ENCODE measurements around the gene HIVEP3.
"Not testable (repeated sequence)": the region's sequence is repeated elsewhere in the genome, so short reads cannot be mapped to it uniquely, and the experiment has no call there.

HIVEP3 gene

DNA sequence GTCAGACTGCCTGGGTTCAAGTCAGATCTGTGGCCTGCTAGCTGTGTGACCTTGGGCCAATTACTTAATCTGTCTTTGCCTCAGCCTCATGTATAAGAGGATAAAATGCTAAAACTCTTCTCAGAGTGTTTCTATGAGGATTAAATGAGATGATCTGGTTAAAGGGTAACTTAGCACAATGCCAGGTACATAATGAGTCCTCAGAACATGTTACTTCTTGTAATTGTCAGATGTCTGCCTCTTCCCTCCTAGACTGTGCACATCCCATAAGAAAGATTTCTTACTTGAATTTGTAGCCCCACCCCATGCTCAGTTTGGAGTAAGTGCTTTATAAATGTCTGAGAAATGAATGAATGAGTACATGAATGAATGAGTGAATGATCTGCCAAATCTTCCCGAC lies 34.6 kb upstream of the HIVEP3 start:
- H3K4me1 ChIP-seq (ENCODE audit: insufficient read depth, insufficient read length): peaks cover 7% of the 10 kb centered on the region
- H3K36me3 ChIP-seq (ENCODE audit: insufficient read depth, insufficient read length, low read length): no peaks in the 10 kb centered on the region
- H3K4me3 ChIP-seq (ENCODE audit: insufficient read length, low read depth): no peak overlapping the region

DNA sequence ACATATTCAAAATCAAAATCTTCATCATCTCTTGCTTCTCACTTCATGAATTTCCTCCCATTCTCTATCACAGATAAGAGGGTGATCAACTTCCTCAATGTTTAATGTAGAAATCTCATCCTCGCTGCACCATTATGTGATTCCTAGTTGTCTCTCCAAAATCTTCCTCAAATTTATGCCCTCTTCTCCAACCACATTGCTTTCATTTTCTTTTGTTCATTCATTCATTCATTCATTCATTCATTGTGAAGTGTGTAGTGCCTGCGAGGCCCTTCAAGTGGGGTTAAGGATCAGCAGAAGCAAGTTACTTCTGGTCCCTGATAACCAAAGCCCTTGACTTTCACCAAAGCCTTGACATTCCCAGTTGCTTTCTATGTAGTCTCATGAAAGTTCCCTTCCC lies 33.5 kb upstream of the HIVEP3 start:
- no peaks in the 10 kb centered on the region for H3K36me3 ChIP-seq (ENCODE audit: insufficient read depth, insufficient read length, low read length)
- H3K9me3 ChIP-seq (ENCODE audit: insufficient read depth, low read length): peaks cover 28% of the 10 kb centered on the region; the same call in 1 of the 2 replicates
- peaks cover 7% of the 10 kb centered on the region for H3K4me1 ChIP-seq (ENCODE audit: insufficient read depth, insufficient read length)
- H3K27me3 ChIP-seq (ENCODE audit: insufficient read depth, insufficient read length): no peaks in the 10 kb centered on the region
- TF ChIP-seq ZNF274 (IDR thresholded peaks at IDR 0.05; ENCODE audit: low read depth, low read length) (no peak), SUZ12 (IDR thresholded peaks at IDR 0.05; ENCODE audit: extremely low read depth, insufficient read depth, insufficient read length) (no peak), YY1 (IDR thresholded peaks at IDR 0.05; ENCODE audit: insufficient read depth, insufficient read length) (no peak)
- DNase-seq (ENCODE audit: low read depth, low spot score): no peak
- no peak overlapping the region for H3K9ac ChIP-seq (ENCODE audit: insufficient read length, low read depth)
- H3K4me3 ChIP-seq (ENCODE audit: insufficient read length, low read depth): no peak overlapping the region

More for the DNA sequence above, 34.6 kb upstream of the HIVEP3 start:
- DNase-seq (ENCODE audit: low read depth, low spot score): no peak
- Histone ChIP-seq H3K9ac (ENCODE audit: insufficient read length, low read depth) (no peak overlapping the region), H3K9me3 (ENCODE audit: insufficient read depth, low read length) (peaks cover 28% of the 10 kb centered on the region; the same call in 1 of the 2 replicates), H3K27me3 (ENCODE audit: insufficient read depth, insufficient read length) (no peaks in the 10 kb centered on the region)
- TF ChIP-seq ZNF274 (IDR thresholded peaks at IDR 0.05; ENCODE audit: low read depth, low read length) (no peak), YY1 (IDR thresholded peaks at IDR 0.05; ENCODE audit: insufficient read depth, insufficient read length) (no peak), SUZ12 (IDR thresholded peaks at IDR 0.05; ENCODE audit: extremely low read depth, insufficient read depth, insufficient read length) (no peak)

DNA sequence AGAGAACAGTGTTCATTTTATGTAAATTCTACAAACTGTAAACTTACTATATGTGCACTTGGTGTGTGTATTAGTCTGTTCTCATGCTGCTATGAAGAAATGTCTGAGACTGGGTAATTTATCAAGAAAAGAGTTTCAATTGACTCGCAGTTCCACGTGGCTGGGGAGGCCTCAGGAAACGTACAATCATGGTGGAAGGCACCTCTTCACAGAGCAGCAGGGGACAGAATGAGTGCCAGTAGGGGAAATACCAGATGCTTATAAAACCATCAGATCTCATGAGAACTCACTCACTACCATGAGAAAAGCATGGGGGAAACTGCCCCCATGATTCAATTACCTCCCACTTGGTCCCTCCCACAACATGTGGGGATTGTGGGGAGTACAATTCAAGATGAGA lies 32.8 kb upstream of the HIVEP3 start:
- H3K9me3 ChIP-seq (ENCODE audit: insufficient read depth, low read length): peaks cover 28% of the 10 kb centered on the region; the same call in 1 of the 2 replicates
- H3K4me1 ChIP-seq (ENCODE audit: insufficient read depth, insufficient read length); H3K4me3 ChIP-seq (ENCODE audit: insufficient read length, low read depth); H3K36me3 ChIP-seq (ENCODE audit: insufficient read depth, insufficient read length, low read length); DNase-seq (ENCODE audit: low read depth, low spot score); H3K27me3 ChIP-seq (ENCODE audit: insufficient read depth, insufficient read length); H3K9ac ChIP-seq (ENCODE audit: insufficient read length, low read depth): not testable (repeated sequence)

DNA sequence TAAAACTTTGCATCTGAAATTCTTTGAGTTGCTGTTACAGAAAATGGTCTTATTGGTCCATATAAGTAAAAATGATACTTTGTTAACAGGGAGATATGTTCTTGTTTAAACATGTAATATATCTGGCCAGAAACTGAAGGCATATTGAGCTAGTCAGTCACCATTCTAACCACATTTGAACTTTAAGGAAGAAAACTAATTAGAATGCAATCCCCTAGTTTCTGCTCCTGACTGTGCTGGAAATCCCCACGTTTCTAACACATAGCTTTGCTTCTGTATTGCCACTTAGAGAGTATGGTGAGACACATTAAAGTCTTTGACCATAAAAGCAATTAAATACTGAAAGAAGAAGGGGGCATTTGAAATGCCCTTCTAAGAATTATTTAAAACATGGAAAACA lies 32.1 kb upstream of the HIVEP3 start:
- no peaks in the 10 kb centered on the region for H3K27me3 ChIP-seq (ENCODE audit: insufficient read depth, insufficient read length)
- no peak for DNase-seq (ENCODE audit: low read depth, low spot score)
- TF ChIP-seq ZNF274 (IDR thresholded peaks at IDR 0.05; ENCODE audit: low read depth, low read length) (no peak), YY1 (IDR thresholded peaks at IDR 0.05; ENCODE audit: insufficient read depth, insufficient read length) (no peak)

DNA sequence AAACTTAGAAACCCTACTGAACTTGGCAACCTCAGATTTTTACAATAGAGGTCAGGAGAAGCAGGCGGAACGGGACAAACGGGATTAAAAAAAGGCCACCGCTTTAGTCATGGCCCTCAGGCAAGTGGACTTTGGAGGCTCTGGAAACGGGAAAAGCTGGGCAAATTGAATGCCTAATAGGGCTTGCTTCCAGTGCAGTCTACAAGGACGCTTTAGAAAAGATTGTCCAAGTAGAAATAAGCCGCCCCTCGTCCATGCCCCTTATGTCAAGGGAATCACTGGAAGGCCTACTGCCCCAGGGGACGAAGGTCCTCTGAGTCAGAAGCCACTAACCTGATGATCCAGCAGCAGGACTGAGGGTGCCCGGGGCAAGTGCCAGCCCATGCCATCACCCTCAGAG lies 27.2 kb upstream of the HIVEP3 start:
- not testable (repeated sequence) for H3K9ac ChIP-seq (ENCODE audit: insufficient read length, low read depth); H3K27me3 ChIP-seq (ENCODE audit: insufficient read depth, insufficient read length); H3K4me3 ChIP-seq (ENCODE audit: insufficient read length, low read depth); DNase-seq (ENCODE audit: low read depth, low spot score); H3K36me3 ChIP-seq (ENCODE audit: insufficient read depth, insufficient read length, low read length); H3K4me1 ChIP-seq (ENCODE audit: insufficient read depth, insufficient read length)
- H3K9me3 ChIP-seq (ENCODE audit: insufficient read depth, low read length): peaks cover 32% of the 10 kb centered on the region

More for the DNA sequence above, 32.1 kb upstream of the HIVEP3 start:
- H3K4me1 ChIP-seq (ENCODE audit: insufficient read depth, insufficient read length): peaks cover 7% of the 10 kb centered on the region
- H3K9ac ChIP-seq (ENCODE audit: insufficient read length, low read depth): no peak overlapping the region
- H3K4me3 ChIP-seq (ENCODE audit: insufficient read length, low read depth): no peak overlapping the region
- H3K9me3 ChIP-seq (ENCODE audit: insufficient read depth, low read length): peaks cover 28% of the 10 kb centered on the region; the same call in 1 of the 2 replicates
- no peaks in the 10 kb centered on the region for H3K36me3 ChIP-seq (ENCODE audit: insufficient read depth, insufficient read length, low read length)

DNA sequence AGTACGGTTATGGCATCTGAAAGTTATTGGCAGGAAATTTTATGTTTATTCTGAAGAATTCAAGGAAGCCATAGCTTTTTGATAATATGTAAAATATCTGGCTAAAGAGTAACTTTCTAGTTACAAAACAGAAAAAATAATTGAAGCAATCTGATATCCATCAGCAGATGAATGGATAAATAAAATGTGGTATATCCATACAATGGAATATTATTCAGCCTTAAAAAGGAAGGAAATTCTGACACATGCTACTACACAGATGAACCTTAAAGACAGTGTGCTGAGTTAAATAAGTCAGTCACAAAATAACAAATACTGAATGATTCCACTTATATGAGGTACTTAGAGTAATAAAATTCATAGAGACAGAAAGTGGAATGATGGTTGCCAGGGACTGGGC lies 25.0 kb upstream of the HIVEP3 start:
- no peak for DNase-seq (ENCODE audit: low read depth, low spot score)
- H3K36me3 ChIP-seq (ENCODE audit: insufficient read depth, insufficient read length, low read length): no peaks in the 10 kb centered on the region
- no peaks in the 10 kb centered on the region for H3K27me3 ChIP-seq (ENCODE audit: insufficient read depth, insufficient read length)
- H3K4me3 ChIP-seq (ENCODE audit: insufficient read length, low read depth): no peak overlapping the region
- no peak overlapping the region for H3K9ac ChIP-seq (ENCODE audit: insufficient read length, low read depth)
- H3K9me3 ChIP-seq (ENCODE audit: insufficient read depth, low read length): peaks cover 12% of the 10 kb centered on the region
- no peaks in the 10 kb centered on the region for H3K4me1 ChIP-seq (ENCODE audit: insufficient read depth, insufficient read length)
- TF ChIP-seq YY1 (IDR thresholded peaks at IDR 0.05; ENCODE audit: insufficient read depth, insufficient read length) (no peak), ZNF274 (IDR thresholded peaks at IDR 0.05; ENCODE audit: low read depth, low read length) (no peak), SUZ12 (IDR thresholded peaks at IDR 0.05; ENCODE audit: extremely low read depth, insufficient read depth, insufficient read length) (no peak)

DNA sequence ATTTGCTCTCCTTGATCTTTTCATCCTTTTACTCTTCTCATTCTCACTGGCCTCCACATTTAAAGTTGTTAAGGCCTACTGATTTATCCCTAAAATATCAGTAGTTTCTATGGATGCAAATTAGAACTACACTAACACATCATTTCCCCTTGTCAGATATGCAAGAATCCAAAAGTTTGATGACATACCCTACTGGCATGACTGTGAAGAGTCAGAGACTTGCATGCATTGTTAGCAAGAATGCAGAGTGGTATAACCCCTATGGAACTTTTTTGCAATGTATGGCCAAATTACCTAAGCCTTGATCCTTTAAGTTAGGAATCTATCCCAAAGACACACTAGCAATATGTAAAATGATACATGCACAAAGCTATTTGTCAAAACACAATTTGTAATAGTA lies 23.6 kb upstream of the HIVEP3 start:
- TF ChIP-seq SUZ12 (IDR thresholded peaks at IDR 0.05; ENCODE audit: extremely low read depth, insufficient read depth, insufficient read length): no peak
- Histone ChIP-seq H3K4me3 (ENCODE audit: insufficient read length, low read depth) (no peak overlapping the region), H3K36me3 (ENCODE audit: insufficient read depth, insufficient read length, low read length) (no peaks in the 10 kb centered on the region), H3K4me1 (ENCODE audit: insufficient read depth, insufficient read length) (no peaks in the 10 kb centered on the region), H3K9me3 (ENCODE audit: insufficient read depth, low read length) (peaks cover 12% of the 10 kb centered on the region), H3K27me3 (ENCODE audit: insufficient read depth, insufficient read length) (no peaks in the 10 kb centered on the region), H3K9ac (ENCODE audit: insufficient read length, low read depth) (no peak overlapping the region)
- no peak for DNase-seq (ENCODE audit: low read depth, low spot score)

DNA sequence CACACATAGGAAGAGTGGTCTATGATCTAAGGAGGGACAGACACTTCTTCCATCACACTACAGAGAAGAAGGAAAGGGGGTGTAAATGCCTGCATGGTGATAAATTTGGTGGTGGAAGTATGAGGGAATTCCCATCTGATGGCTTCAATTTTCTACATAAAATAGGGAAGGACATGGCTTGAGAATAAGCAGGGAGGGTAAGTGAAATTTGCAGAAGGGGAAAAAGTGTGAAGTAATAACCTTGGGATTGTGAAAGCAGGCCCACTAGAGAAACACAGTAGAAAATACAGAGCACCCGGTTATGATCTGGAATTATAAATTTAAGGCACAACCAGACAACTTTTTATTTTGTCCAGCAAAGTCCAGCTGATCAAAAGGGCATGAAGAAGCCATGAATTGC lies 22.7 kb upstream of the HIVEP3 start:
- no peaks in the 10 kb centered on the region for H3K4me1 ChIP-seq (ENCODE audit: insufficient read depth, insufficient read length)
- no peak overlapping the region for H3K9ac ChIP-seq (ENCODE audit: insufficient read length, low read depth)

More for the DNA sequence above, 22.7 kb upstream of the HIVEP3 start:
- Histone ChIP-seq H3K36me3 (ENCODE audit: insufficient read depth, insufficient read length, low read length) (no peaks in the 10 kb centered on the region), H3K9me3 (ENCODE audit: insufficient read depth, low read length) (peaks cover 12% of the 10 kb centered on the region), H3K27me3 (ENCODE audit: insufficient read depth, insufficient read length) (no peaks in the 10 kb centered on the region), H3K4me3 (ENCODE audit: insufficient read length, low read depth) (no peak overlapping the region)
- TF ChIP-seq YY1 (IDR thresholded peaks at IDR 0.05; ENCODE audit: insufficient read depth, insufficient read length): no peak
- TF ChIP-seq SUZ12 (IDR thresholded peaks at IDR 0.05; ENCODE audit: extremely low read depth, insufficient read depth, insufficient read length): no peak
- no peak for TF ChIP-seq ZNF274 (IDR thresholded peaks at IDR 0.05; ENCODE audit: low read depth, low read length)
- DNase-seq (ENCODE audit: low read depth, low spot score): no peak
